ENCODE results near the gene UQCC3. TPM values are rescaled to one million over a fixed set of nuclear protein-coding genes. Genes with fewer than 3 reads are reported as not detected.

Gene UQCC3
- total and polyA plus RNA-seq, 9 of the 15 experiments (the other 6 are each of a cell fraction or from before 2014, with no cell fraction given) = 3.3 to 44.3 (median 8.0) TPM

DNA sequence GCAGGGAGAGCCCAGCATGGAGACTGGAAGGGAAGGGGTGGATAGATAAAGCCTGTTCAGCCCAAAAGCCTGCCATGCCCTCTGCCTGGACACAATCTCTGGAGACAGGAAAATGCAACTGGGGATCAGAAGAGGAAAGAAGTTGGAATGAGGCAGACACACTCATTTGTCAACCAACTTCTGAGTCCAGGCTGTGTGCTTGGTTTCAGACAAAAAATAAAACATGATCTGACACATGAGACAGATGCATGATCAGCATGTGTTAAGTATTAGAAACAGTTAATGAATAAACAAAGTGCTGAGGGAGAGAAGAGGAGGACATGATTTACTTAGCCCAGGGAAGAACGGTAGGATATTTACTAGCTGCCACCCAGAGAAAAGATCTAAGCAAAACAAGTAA is 17.0 kb downstream of the UQCC3 start:
- Histone ChIP-seq H3K27ac (ENCODE audit: extremely low read depth, low read depth, low read length) (no peak overlapping the region), H3K36me3 (ENCODE audit: control insufficient read depth, insufficient read depth, low read length) (peaks cover 33% of the 10 kb centered on the region), H3K79me2 (ENCODE audit: control insufficient read depth, insufficient read depth, low read length) (no peaks in the 10 kb centered on the region), H4K20me1 (replicated peaks; ENCODE audit: control insufficient read depth, insufficient read depth, low read length) (no peaks in the 10 kb centered on the region), H3K9ac (ENCODE audit: insufficient read depth in 1 of 2, low read depth in 2 of 2, low read length in 2 of 2) (peak overlapping the region in 1 of 2 experiments; percentile 72; a peak in 1 of 4 replicates), H3K9me3 (replicated peaks; ENCODE audit: control insufficient read depth, insufficient read depth, low read depth, low read length) (no peaks in the 10 kb centered on the region), H3K9me1 (ENCODE audit: control insufficient read depth, insufficient read depth, low read length) (no peaks in the 10 kb centered on the region), H2AFZ (ENCODE audit: low read depth, low read length) (no peak overlapping the region), H3K4me3 (no peak overlapping the region), H3K27me3 (ENCODE audit: control insufficient read depth in 2 of 2, insufficient read depth in 2 of 2, low read length in 2 of 2) (no peaks in the 10 kb centered on the region), H3K4me1 (replicated peaks in 1 of 2; ENCODE audit: control insufficient read depth in 2 of 2, insufficient read depth in 2 of 2, low read length in 2 of 2) (peaks cover 0 to 10% of the 10 kb centered on the region in 2 experiments; a peak in 3 of 5 replicates), H3K4me2 (ENCODE audit: insufficient read depth, low read length) (no peak overlapping the region)
- in situ Hi-C loops (cut with MboI) (no loop called here), intact Hi-C loops (cut with micrococcal nuclease) (no loop called here)
- DNase-seq (ENCODE audit: extremely low read depth in 1 of 4, low spot score in 3 of 4) = no peak
- ChIA-PET CTCF (ENCODE audit: low intra/inter-chr PET ratio) (no interaction called here), POLR2A (interaction anchor here (0.7 to 1.9 kb wide), 6 partner anchors 8 to 117 kb away, joined by 3 to 11 read pairs (median 4); partner anchors contain the start of genes C11orf98, CSKMT, NXF1 and UQCC3)
- FAIRE-seq = no peak
- no TSS peak for BruUV-seq (replicated peaks)
- ATAC-seq = no peak
- TF ChIP-seq, protein P1, sequence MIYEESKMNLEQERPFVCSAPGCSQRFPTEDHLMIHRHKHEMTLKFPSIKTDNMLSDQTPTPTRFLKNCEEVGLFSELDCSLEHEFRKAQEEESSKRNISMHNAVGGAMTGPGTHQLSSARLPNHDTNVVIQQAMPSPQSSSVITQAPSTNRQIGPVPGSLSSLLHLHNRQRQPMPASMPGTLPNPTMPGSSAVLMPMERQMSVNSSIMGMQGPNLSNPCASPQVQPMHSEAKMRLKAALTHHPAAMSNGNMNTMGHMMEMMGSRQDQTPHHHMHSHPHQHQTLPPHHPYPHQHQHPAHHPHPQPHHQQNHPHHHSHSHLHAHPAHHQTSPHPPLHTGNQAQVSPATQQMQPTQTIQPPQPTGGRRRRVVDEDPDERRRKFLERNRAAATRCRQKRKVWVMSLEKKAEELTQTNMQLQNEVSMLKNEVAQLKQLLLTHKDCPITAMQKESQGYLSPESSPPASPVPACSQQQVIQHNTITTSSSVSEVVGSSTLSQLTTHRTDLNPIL (CRISPR knock-in tag; IDR thresholded peaks at IDR 0.05) = no peak
- TF ChIP-seq, protein P2, sequence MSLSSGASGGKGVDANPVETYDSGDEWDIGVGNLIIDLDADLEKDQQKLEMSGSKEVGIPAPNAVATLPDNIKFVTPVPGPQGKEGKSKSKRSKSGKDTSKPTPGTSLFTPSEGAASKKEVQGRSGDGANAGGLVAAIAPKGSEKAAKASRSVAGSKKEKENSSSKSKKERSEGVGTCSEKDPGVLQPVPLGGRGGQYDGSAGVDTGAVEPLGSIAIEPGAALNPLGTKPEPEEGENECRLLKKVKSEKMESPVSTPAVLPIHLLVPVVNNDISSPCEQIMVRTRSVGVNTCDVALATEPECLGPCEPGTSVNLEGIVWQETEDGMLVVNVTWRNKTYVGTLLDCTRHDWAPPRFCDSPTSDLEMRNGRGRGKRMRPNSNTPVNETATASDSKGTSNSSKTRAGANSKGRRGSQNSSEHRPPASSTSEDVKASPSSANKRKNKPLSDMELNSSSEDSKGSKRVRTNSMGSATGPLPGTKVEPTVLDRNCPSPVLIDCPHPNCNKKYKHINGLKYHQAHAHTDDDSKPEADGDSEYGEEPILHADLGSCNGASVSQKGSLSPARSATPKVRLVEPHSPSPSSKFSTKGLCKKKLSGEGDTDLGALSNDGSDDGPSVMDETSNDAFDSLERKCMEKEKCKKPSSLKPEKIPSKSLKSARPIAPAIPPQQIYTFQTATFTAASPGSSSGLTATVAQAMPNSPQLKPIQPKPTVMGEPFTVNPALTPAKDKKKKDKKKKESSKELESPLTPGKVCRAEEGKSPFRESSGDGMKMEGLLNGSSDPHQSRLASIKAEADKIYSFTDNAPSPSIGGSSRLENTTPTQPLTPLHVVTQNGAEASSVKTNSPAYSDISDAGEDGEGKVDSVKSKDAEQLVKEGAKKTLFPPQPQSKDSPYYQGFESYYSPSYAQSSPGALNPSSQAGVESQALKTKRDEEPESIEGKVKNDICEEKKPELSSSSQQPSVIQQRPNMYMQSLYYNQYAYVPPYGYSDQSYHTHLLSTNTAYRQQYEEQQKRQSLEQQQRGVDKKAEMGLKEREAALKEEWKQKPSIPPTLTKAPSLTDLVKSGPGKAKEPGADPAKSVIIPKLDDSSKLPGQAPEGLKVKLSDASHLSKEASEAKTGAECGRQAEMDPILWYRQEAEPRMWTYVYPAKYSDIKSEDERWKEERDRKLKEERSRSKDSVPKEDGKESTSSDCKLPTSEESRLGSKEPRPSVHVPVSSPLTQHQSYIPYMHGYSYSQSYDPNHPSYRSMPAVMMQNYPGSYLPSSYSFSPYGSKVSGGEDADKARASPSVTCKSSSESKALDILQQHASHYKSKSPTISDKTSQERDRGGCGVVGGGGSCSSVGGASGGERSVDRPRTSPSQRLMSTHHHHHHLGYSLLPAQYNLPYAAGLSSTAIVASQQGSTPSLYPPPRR (CRISPR knock-in tag; IDR thresholded peaks at IDR 0.05; ENCODE audit: borderline replicate concordance) = no peak
- TF ChIP-seq, protein P3, sequence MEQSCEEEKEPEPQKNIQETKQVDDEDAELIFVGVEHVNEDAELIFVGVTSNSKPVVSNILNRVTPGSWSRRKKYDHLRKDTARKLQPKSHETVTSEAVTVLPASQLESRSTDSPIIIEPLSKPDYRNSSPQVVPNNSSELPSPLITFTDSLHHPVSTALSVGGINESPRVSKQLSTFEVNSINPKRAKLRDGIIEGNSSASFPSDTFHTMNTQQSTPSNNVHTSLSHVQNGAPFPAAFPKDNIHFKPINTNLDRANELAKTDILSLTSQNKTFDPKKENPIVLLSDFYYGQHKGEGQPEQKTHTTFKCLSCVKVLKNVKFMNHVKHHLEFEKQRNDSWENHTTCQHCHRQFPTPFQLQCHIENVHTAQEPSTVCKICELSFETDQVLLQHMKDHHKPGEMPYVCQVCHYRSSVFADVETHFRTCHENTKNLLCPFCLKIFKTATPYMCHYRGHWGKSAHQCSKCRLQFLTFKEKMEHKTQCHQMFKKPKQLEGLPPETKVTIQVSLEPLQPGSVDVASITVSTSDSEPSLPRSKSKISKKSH (CRISPR knock-in tag; IDR thresholded peaks at IDR 0.05) = no peak
- TF ChIP-seq ZNF146 (CRISPR knock-in tag; IDR thresholded peaks at IDR 0.05; ENCODE audit: unreplicated experiment) (no peak), RBM25 (IDR thresholded peaks at IDR 0.05; ENCODE audit: low read depth, low read length, severe bottlenecking) (no peak), JUNB (CRISPR knock-in tag; conservative IDR thresholded peaks at IDR 0.05) (no peak)
- 22% methylated on average over 1 of the region's 1 CpG for WGBS (ENCODE audit: insufficient coverage, low coverage, missing lambda C conversion rate)
